NCI-H2196 treated with DMSO at 0.1 percent for 48 hours (cell line): ENCODE results near the gene USP49.
"Not testable (repeated sequence)": the region's sequence is repeated elsewhere in the genome, so short reads cannot be mapped to it uniquely, and the experiment has no call there.

Source experiments
- DNase-seq: peaks from one replicate; lab custom pipeline; 2025; ENCODE audit not compliant: unreplicated experiment; lab: John Stamatoyannopoulos, UW

The USP49 gene

GRCh38 chr6:41895300-41896233, at the start of gene USP49:
USP49 (minus strand) TSS chr6:41895375; CDS start chr6:41806983, 88,392 bp downstream.
- DNase-seq: peak; percentile 81

- no peak for DNase-seq
Observed at GRCh38 chr6:41943456-41943855, 48.3 kb upstream of the USP49 start.

- DNase-seq: not testable (repeated sequence)
Observed at GRCh38 chr6:41942882-41943281, 47.7 kb upstream of the USP49 start.

- DNase-seq: no peak
Observed at GRCh38 chr6:41942067-41942851, 47.1 kb upstream of the USP49 start.

GRCh38 chr6:41941280-41942066, 46.3 kb upstream of the USP49 start, which contains the start of gene CCND3:
CCND3 (minus strand) TSS chr6:41941808; CDS start chr6:41941649, 159 bp downstream.
- DNase-seq: peak; percentile 89

- DNase-seq: no peak
Observed at GRCh38 chr6:41940759-41941279, 45.6 kb upstream of the USP49 start.

GRCh38 chr6:41939848-41940758, 44.9 kb upstream of the USP49 start:
- no peak for DNase-seq

GRCh38 chr6:41939176-41939847, 44.1 kb upstream of the USP49 start:
- DNase-seq: no peak

- DNase-seq: no peak
Observed at GRCh38 chr6:41938590-41939175, 43.5 kb upstream of the USP49 start.

GRCh38 chr6:41937861-41938574, 42.8 kb upstream of the USP49 start:
- DNase-seq: no peak

GRCh38 chr6:41937472-41937860, 42.3 kb upstream of the USP49 start:
- DNase-seq: no peak

GRCh38 chr6:41936073-41936837, 41.1 kb upstream of the USP49 start:
- DNase-seq: peak; percentile 78

GRCh38 chr6:41935685-41936072, 40.5 kb upstream of the USP49 start:
- DNase-seq: no peak

- no peak for DNase-seq
Observed at GRCh38 chr6:41935193-41935574, 40.0 kb upstream of the USP49 start.

- DNase-seq: no peak
Observed at GRCh38 chr6:41934278-41935192, 39.4 kb upstream of the USP49 start.

- no peak for DNase-seq
Observed at GRCh38 chr6:41932378-41932777, 37.2 kb upstream of the USP49 start.
